Neural cell (in vitro differentiated cells): ENCODE data around the gene ACSS3.

ENCODE experiments used
- CTCF ChIP-seq: fragments of 450-650 bp; IDR thresholded peaks from 2 replicates; pipeline ENCODE4 v1.5.1; 2014; ENCODE audit warnings: antibody characterized with exemption, mild to moderate bottlenecking, moderate library complexity; ENCODE audit not compliant: poor library complexity, severe bottlenecking
- POLR2AphosphoS5 ChIP-seq: IDR thresholded peaks from 2 replicates; pipeline ENCODE4 v1.6.1; 2012

GRCh38 chr12:81255456-81255855 lies 177.6 kb downstream of the ACSS3 start:
- TF ChIP-seq CTCF = no peak
- no peak for TF ChIP-seq POLR2AphosphoS5
